Measurements from ENCODE around the gene GMCL2.

DNA sequence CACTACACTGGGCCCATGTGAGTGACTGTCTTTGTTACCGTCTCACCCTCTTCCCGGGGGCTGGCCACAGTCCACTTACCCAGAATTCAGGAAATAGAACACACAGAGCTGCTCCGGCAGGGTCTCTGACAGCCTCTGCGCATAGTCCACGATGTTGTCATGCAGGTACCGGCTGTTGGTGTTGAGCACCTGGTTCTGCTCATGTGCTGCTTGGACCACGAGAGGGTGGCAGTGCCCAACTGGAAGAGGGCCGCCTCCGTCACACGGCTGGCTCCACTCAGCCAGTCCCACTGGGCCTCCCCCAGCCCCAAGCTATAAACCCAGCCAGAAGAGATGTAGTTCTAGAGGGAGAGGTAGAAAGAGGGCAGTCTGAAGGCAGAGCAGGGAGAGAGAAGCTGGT, 42.7 kb upstream of the GMCL2 start:
- TF ChIP-seq, protein P1, sequence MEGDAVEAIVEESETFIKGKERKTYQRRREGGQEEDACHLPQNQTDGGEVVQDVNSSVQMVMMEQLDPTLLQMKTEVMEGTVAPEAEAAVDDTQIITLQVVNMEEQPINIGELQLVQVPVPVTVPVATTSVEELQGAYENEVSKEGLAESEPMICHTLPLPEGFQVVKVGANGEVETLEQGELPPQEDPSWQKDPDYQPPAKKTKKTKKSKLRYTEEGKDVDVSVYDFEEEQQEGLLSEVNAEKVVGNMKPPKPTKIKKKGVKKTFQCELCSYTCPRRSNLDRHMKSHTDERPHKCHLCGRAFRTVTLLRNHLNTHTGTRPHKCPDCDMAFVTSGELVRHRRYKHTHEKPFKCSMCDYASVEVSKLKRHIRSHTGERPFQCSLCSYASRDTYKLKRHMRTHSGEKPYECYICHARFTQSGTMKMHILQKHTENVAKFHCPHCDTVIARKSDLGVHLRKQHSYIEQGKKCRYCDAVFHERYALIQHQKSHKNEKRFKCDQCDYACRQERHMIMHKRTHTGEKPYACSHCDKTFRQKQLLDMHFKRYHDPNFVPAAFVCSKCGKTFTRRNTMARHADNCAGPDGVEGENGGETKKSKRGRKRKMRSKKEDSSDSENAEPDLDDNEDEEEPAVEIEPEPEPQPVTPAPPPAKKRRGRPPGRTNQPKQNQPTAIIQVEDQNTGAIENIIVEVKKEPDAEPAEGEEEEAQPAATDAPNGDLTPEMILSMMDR (conservative IDR thresholded peaks at IDR 0.05) = no peak
- no peak for TF ChIP-seq ZFX (IDR thresholded peaks at IDR 0.05)

Measured in C4-2B (cell line).